Liver (tissue), 9 donors: Measurements from ENCODE around the gene DDX17. TPM values are rescaled to one million over a fixed set of nuclear protein-coding genes. Genes with fewer than 3 reads are reported as not detected.

ENCODE experiments used
- DNase-seq: peaks from one replicate; pipeline ENCODE4 v3.0.0-alpha.2; 2017; ENCODE audit warnings: low spot score
- H3K27ac ChIP-seq, 2 donors: one replicate each; pipeline ENCODE4 v1.7.0; 2013; ENCODE audit warnings: inconsistent platforms in 2 of 2, low read length in 2 of 2, control low read depth in 1 of 2, low read depth in 1 of 2, mild to moderate bottlenecking in 1 of 2
- H3K27me3 ChIP-seq, 4 donors: one replicate each; pipeline versions ENCODE4 v1.6.1 to v1.7.0; 2013; ENCODE audit warnings: low read length in 3 of 4, inconsistent platforms in 1 of 4, mild to moderate bottlenecking in 1 of 4, moderate library complexity in 1 of 4; ENCODE audit not compliant: control insufficient read depth in 4 of 4, insufficient read depth in 4 of 4
- H3K36me3 ChIP-seq, 4 donors: one replicate each; pipeline versions ENCODE4 v1.6.1 to v1.7.0; 2013; ENCODE audit warnings: low read length in 3 of 4, mild to moderate bottlenecking in 3 of 4, low read depth in 1 of 4, moderate library complexity in 1 of 4; ENCODE audit not compliant: control insufficient read depth in 4 of 4, insufficient read depth in 3 of 4
- H3K4me1 ChIP-seq, 4 donors: one replicate each; pipeline versions ENCODE4 v1.6.1 to v1.7.0; 2013; ENCODE audit warnings: low read length in 3 of 4, mild to moderate bottlenecking in 3 of 4, moderate library complexity in 1 of 4; ENCODE audit not compliant: control insufficient read depth in 4 of 4, insufficient read depth in 4 of 4
- H3K4me3 ChIP-seq, 3 donors: one replicate each; pipeline versions ENCODE4 v1.6.1 to v1.7.0; 2013; ENCODE audit warnings: low read length in 3 of 3, control low read depth in 1 of 3, low read depth in 1 of 3, mild to moderate bottlenecking in 1 of 3
- H3K9ac ChIP-seq, 2 donors: one replicate each; pipeline ENCODE4 v1.7.0; 2013; ENCODE audit warnings: low read length in 2 of 2, mild to moderate bottlenecking in 2 of 2, moderate library complexity in 2 of 2, control low read depth in 1 of 2, low read depth in 1 of 2
- H3K9me3 ChIP-seq, 4 donors: one replicate each; pipeline versions ENCODE4 v1.6.1 to v1.7.0; 2013; ENCODE audit warnings: low read length in 3 of 4; ENCODE audit not compliant: control insufficient read depth in 4 of 4
- EGR1 ChIP-seq, 2 donors: IDR thresholded peaks; 2 replicates each; pipeline ENCODE4 v1.6.1; 2016 to 2018; ENCODE audit warnings: antibody characterized with exemption in 2 of 2, low read depth in 2 of 2
- FOXA1 ChIP-seq: IDR thresholded peaks from 2 replicates; pipeline ENCODE4 v1.6.1; 2016; ENCODE audit warnings: antibody characterized with exemption
- FOXA2 ChIP-seq: IDR thresholded peaks from 2 replicates; pipeline ENCODE4 v1.6.1; 2016; ENCODE audit warnings: antibody characterized with exemption
- GABPA ChIP-seq, 2 donors: IDR thresholded peaks in 1 of 2; conservative IDR thresholded peaks in 1 of 2; 2 replicates each; pipeline ENCODE4 v1.6.1; 2016; ENCODE audit warnings: antibody characterized with exemption in 2 of 2, mild to moderate bottlenecking in 1 of 2, moderate library complexity in 1 of 2
- HNF4A ChIP-seq, 2 donors: conservative IDR thresholded peaks; 2 replicates each; pipeline ENCODE4 v1.6.1; 2016; ENCODE audit warnings: antibody characterized with exemption in 2 of 2, mild to moderate bottlenecking in 2 of 2
- HNF4G ChIP-seq: IDR thresholded peaks from 2 replicates; pipeline ENCODE4 v1.6.1; 2016; ENCODE audit warnings: antibody characterized with exemption
- MAX ChIP-seq: IDR thresholded peaks from 2 replicates; pipeline ENCODE4 v1.6.1; 2016; ENCODE audit warnings: antibody characterized with exemption
- NR2F2 ChIP-seq: IDR thresholded peaks from 2 replicates; pipeline ENCODE4 v1.6.1; 2016; ENCODE audit warnings: antibody characterized with exemption
- SP1 ChIP-seq: IDR thresholded peaks from 2 replicates; pipeline ENCODE4 v1.6.1; 2018; ENCODE audit warnings: antibody characterized with exemption, mild to moderate bottlenecking
- TAF1 ChIP-seq: conservative IDR thresholded peaks from 2 replicates; pipeline ENCODE4 v1.6.1; 2016; ENCODE audit warnings: antibody characterized with exemption, mild to moderate bottlenecking
- YY1 ChIP-seq: IDR thresholded peaks from 2 replicates; pipeline ENCODE4 v1.6.1; 2016; ENCODE audit warnings: antibody characterized with exemption, mild to moderate bottlenecking
- WGBS: extraction: QIAGEN DNeasy Blood & Tissue Kit; methylation state at CpG from one replicate; pipeline ENCODE4 v1.1.7; 2013; 5-methylcytosine and 5-hydroxymethylcytosine counted together
- polyA plus RNA-seq, 2 donors: library from polyadenylated mRNA; stranded (reverse) in 1 of 2; unstranded in 1 of 2; fragments of 200-250 nt in 1 of 2; fragments of >200 nt in 1 of 2; fragmentation: Nextera tagmentation in 1 of 2; extraction: Ambion mirVana in 1 of 2; gene quantifications; one replicate each; pipeline versions ENCODE4 v1.2.1 to v1.2.3, GENCODE V29; 2013 to 2015
- total RNA-seq, 2 donors: library from RNA; depleted of rRNA; stranded (reverse); fragments of >200 nt; gene quantifications; one replicate each; pipeline ENCODE4 v1.2.3, GENCODE V29; 2014
- TF ChIP-seq, protein P1 (sequence below): fragments of 150-350 bp; IDR thresholded peaks from 2 replicates; pipeline ENCODE4 v1.5.1; 2017; ENCODE audit warnings: improper control_type of control experiment, low read depth, low read length; ENCODE audit not compliant: missing input control
- TF ChIP-seq, protein P2 (sequence below): IDR thresholded peaks from 2 replicates; pipeline ENCODE4 v1.6.1; 2016; ENCODE audit warnings: antibody characterized with exemption
- TF ChIP-seq, protein P3 (sequence below): IDR thresholded peaks from 2 replicates; pipeline ENCODE4 v1.6.1; 2016; ENCODE audit warnings: antibody characterized with exemption
- TF ChIP-seq, protein P4 (sequence below): IDR thresholded peaks from 2 replicates; pipeline ENCODE4 v1.6.1; 2016; ENCODE audit warnings: antibody characterized with exemption, mild to moderate bottlenecking
- donor health status: healthy.
- donor health status: healthy.
- donor health status: healthy.
- donor health status: healthy.
- donor health status: healthy.

Gene DDX17
- total and polyA plus RNA-seq, 4 donors: 46.3 to 451 (median 173) TPM

DNA sequence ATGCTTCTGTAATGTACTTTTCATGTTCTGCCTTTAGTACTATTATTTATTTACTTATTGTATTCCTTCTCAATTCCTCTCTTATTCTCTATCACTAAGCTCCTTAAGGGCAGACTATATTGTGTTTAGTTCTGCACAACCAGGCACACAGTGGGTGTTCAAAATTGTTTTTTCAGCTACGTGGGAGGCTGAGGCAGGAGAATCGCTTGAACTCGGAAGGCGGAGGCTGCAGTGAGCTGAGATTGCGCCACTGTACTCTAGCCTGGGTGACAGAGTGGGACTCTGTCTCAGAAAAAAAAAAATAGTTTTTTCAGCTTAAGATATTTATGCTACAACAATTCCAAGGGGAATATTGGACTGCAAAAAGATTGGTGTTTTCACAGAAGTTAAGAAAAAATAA lies 17.4 kb upstream of the DDX17 start:
- 93% methylated on average over 5 of the region's 5 CpGs for WGBS
- no peak overlapping the region for H3K27ac ChIP-seq
- no peak for DNase-seq

DNA sequence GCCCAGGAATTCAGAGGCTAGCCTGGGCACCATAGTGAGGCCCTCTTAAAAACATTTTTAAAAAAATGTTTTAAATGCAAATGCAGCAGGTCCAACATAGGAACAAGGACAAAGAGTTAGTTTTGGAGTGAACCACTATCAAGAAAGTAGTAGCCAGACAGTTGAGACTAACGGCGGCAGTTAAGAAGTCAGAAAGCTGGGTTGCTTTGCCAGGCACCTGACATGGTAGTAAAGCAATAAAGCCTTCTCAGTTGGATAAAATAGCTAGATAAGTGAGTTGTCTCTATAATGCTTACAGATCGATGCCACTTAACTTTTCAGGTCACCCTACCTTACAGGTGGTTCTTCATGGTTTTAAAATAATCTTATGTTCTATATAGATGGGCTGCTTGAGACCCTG lies 16.9 kb upstream of the DDX17 start:
- Histone ChIP-seq H3K4me1 (no peaks in the 10 kb centered on the region), H3K4me3 (no peak overlapping the region), H3K9me3 (no peaks in the 10 kb centered on the region), H3K9ac (no peak overlapping the region), H3K36me3 (no peaks in the 10 kb centered on the region), H3K27me3 (no peaks in the 10 kb centered on the region), H3K27ac (no peak overlapping the region)
- TF ChIP-seq NR2F2 (no peak), FOXA1 (no peak), FOXA2 (no peak), YY1 (no peak), HNF4G (no peak), SP1 (no peak)
- TF ChIP-seq, protein P1, sequence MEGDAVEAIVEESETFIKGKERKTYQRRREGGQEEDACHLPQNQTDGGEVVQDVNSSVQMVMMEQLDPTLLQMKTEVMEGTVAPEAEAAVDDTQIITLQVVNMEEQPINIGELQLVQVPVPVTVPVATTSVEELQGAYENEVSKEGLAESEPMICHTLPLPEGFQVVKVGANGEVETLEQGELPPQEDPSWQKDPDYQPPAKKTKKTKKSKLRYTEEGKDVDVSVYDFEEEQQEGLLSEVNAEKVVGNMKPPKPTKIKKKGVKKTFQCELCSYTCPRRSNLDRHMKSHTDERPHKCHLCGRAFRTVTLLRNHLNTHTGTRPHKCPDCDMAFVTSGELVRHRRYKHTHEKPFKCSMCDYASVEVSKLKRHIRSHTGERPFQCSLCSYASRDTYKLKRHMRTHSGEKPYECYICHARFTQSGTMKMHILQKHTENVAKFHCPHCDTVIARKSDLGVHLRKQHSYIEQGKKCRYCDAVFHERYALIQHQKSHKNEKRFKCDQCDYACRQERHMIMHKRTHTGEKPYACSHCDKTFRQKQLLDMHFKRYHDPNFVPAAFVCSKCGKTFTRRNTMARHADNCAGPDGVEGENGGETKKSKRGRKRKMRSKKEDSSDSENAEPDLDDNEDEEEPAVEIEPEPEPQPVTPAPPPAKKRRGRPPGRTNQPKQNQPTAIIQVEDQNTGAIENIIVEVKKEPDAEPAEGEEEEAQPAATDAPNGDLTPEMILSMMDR: no peak
- TF ChIP-seq, protein P2, sequence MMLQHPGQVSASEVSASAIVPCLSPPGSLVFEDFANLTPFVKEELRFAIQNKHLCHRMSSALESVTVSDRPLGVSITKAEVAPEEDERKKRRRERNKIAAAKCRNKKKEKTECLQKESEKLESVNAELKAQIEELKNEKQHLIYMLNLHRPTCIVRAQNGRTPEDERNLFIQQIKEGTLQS: no peak
- TF ChIP-seq, protein P3, sequence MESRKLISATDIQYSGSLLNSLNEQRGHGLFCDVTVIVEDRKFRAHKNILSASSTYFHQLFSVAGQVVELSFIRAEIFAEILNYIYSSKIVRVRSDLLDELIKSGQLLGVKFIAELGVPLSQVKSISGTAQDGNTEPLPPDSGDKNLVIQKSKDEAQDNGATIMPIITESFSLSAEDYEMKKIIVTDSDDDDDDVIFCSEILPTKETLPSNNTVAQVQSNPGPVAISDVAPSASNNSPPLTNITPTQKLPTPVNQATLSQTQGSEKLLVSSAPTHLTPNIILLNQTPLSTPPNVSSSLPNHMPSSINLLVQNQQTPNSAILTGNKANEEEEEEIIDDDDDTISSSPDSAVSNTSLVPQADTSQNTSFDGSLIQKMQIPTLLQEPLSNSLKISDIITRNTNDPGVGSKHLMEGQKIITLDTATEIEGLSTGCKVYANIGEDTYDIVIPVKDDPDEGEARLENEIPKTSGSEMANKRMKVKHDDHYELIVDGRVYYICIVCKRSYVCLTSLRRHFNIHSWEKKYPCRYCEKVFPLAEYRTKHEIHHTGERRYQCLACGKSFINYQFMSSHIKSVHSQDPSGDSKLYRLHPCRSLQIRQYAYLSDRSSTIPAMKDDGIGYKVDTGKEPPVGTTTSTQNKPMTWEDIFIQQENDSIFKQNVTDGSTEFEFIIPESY: no peak
- DNase-seq: no peak
- WGBS: 92% methylated on average over 3 of the region's 3 CpGs

More for the DNA sequence above, 17.4 kb upstream of the DDX17 start:
- TF ChIP-seq HNF4A (conservative IDR thresholded peaks at IDR 0.05): no peak
- TF ChIP-seq FOXA1: no peak
- TF ChIP-seq TAF1: no peak
- no peak for TF ChIP-seq GABPA (IDR thresholded peaks at IDR 0.05 in 1 of 2, conservative IDR thresholded peaks at IDR 0.05 in 1 of 2)
- TF ChIP-seq EGR1 (IDR thresholded peaks at IDR 0.05; ENCODE audit: low read depth in 2 of 2): no peak
- TF ChIP-seq, protein P4, sequence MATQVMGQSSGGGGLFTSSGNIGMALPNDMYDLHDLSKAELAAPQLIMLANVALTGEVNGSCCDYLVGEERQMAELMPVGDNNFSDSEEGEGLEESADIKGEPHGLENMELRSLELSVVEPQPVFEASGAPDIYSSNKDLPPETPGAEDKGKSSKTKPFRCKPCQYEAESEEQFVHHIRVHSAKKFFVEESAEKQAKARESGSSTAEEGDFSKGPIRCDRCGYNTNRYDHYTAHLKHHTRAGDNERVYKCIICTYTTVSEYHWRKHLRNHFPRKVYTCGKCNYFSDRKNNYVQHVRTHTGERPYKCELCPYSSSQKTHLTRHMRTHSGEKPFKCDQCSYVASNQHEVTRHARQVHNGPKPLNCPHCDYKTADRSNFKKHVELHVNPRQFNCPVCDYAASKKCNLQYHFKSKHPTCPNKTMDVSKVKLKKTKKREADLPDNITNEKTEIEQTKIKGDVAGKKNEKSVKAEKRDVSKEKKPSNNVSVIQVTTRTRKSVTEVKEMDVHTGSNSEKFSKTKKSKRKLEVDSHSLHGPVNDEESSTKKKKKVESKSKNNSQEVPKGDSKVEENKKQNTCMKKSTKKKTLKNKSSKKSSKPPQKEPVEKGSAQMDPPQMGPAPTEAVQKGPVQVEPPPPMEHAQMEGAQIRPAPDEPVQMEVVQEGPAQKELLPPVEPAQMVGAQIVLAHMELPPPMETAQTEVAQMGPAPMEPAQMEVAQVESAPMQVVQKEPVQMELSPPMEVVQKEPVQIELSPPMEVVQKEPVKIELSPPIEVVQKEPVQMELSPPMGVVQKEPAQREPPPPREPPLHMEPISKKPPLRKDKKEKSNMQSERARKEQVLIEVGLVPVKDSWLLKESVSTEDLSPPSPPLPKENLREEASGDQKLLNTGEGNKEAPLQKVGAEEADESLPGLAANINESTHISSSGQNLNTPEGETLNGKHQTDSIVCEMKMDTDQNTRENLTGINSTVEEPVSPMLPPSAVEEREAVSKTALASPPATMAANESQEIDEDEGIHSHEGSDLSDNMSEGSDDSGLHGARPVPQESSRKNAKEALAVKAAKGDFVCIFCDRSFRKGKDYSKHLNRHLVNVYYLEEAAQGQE: no peak
- TF ChIP-seq YY1: no peak
- no peak for TF ChIP-seq MAX
- TF ChIP-seq HNF4G: no peak
- TF ChIP-seq FOXA2: no peak
- no peak for TF ChIP-seq SP1
- Histone ChIP-seq H3K27me3 (no peaks in the 10 kb centered on the region), H3K4me1 (no peaks in the 10 kb centered on the region), H3K4me3 (no peak overlapping the region), H3K36me3 (no peaks in the 10 kb centered on the region), H3K9me3 (no peaks in the 10 kb centered on the region), H3K9ac (no peak overlapping the region)
